GM21381 (cell line): ENCODE measurements around the gene TMEM89.

Experiments used
- ATAC-seq: cut with Tn5 transposase; IDR thresholded peaks from one replicate; pipeline ENCODE4 v1.9.1; 2021; ENCODE audit warnings: mild to moderate bottlenecking, moderate library complexity; ENCODE audit not compliant: unreplicated experiment

Gene TMEM89

DNA sequence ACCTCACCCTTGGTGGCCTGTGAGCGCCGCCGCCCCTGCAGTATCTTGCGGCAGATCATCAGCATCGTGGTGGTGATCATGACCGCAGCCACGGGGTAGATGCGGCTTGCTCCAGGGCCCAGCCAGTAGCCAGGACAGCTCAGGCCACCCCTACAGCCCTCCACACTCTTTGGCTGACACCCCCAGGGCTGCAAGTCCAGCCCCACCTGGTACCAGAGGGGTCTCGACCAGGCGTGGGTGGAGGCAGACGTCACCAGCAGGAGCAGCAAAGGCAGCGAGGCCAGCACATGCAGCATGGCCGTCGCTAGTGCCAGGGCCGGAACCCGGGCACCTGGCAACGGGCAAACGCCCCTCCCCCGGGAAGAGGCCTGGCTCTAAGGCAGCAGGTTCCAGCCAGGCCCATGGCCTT is at the start of gene TMEM89:
Gene TMEM89 (minus strand): TSS at position 309 of the 409 bp plus-strand sequence. CDS start 13 bp downstream, at position 296.
- ATAC-seq: no peak

- ATAC-seq: no peak
These were observed 43.4 kb upstream of the TMEM89 start for GRCh38 chr3:48664929-48665328.

DNA sequence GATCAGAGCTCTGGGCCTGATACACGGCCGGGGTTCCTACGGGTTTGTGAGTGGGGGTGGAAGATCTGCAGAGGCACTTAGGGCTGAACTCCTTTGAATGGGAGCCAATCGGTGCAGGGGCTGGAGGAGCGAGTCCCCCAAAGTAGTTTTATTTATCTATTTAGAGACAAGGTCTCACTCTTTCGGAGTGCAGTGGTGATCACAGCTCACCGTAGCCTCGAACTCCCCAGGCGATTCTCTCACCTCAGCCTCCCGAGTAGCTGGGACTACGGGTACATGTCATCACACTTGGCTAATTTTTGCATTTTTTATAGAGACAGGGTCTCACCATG is 42.7 kb upstream of the TMEM89 start:
- no peak for ATAC-seq

- peak; percentile 71 for ATAC-seq
These were observed 42.1 kb upstream of the TMEM89 start for GRCh38 chr3:48663489-48664312.

DNA sequence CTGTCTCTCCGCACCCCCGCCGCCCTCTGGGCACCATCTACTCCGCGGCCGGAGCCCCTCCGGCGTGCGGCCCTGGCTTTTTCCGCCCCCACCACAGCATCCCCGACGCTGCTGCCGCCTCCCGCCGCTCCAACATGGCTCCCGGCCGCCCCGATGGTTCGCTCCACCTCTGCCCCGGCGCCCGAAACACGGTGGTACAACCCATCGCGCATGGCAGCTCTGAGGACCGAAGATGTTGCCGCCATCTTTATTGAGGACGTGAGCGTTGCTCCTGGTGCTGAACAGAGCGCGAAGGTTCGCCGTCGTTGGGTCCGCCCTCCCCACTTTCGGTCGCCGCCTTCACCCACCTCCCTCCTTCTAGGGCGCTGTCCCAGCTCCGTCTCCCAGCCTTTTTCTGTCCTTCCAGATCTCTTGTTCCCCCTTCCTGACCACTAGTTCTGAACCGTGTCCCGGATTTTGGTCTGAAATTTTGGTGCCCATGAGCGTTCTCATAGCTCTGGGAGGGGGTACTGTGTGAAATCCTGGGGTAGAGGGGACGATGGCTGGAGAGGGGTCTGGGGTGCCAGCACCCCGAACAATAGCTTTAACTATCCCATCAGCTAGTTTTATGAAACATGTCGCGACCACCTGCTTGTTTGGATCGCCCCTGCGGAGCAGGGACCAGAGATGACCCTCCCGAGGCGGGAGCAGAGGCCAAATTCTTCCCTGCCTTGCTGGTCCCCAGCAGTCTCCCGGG is 41.4 kb upstream of the TMEM89 start, which contains the start of gene CELSR3:
Gene CELSR3 (minus strand): TSS at position 134 of the 736 bp plus-strand sequence. CDS start 252 bp downstream, outside the sequence.
- no peak for ATAC-seq

- no peak for ATAC-seq
These were observed 40.7 kb upstream of the TMEM89 start for GRCh38 chr3:48662145-48662752.

DNA sequence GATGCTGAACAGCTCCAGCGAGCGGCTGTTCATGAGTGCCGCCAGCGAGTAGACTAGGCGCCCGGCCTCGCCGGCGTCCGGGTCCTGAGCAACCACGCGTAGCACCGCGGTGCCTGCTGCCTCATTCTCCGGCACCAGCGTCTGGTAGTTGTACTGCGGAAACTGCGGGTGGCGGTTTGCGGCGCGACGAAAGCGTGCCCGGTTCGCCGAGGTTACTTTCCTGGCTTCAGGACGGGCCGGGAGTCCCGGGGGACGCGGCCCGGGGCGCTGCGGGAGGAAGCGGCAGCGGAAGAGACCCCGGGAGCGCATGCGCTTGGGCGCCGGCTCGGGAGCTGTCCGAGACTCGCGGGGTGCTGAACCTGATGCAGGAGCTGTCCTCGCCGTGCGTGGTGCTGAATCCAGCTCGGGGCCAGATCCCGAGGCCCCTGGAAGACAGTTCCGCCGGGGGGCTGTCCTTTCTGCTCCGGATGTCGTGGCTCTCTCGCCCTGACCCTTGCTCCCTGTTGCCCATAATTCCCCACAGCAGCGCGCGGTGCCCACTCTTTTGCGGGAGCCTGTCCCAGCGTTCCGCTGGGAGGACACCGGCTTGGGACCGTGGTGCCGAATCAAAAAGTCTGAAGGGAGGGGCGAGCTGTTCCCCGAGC is 40.1 kb upstream of the TMEM89 start:
- ATAC-seq: no peak

DNA sequence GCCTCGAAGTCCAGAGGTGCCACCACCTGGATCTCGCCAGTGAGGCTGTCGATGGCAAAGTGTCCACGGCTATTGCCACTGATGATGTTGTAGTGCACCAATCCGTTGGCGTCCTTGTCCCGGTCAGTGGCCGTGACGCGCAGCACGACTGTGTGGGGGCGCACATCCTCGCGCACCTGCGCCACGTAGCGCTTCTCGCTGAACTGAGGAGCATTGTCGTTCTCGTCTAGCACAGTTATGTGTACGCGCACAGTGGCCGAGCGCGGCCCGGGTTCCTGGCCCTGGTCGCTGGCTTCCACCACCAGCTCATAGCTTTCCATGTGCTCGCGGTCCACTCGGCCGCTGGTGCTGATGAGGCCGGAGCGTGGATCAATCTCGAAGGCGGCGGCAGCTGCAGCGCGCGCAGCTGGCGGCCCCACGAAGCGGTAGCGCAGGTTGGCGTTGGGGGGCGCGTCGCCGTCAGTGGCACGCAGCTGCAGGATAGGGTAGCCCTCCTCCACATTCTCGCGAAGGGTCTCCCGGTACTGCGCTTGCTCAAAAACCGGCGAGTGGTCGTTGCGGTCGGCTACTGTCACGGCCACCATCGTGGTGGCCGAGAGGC is 39.3 kb upstream of the TMEM89 start:
- ATAC-seq: no peak

DNA sequence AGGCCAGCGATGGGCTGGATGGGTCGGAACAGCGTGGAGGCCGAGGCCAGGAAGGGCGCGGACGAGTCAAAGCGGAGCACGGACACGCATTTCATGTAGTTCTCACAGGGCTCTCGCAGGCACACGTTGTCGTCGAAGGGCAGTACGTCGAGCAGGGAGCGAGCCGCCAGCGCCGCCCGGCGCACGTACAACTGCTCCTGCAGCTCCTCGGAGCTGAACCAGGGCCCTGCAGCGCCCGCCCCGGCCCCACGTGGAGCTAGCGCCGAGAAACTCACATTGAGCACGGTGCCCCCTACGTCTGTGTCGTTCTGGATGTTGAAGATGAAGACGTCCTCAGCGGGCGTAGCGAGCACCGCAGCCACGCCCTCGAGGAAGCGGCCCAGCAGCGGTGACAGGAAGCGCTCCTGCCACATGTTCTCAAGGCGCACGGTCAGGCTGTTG is 35.3 kb upstream of the TMEM89 start:
- ATAC-seq: no peak

GRCh38 chr3:48656061-48656840 is 34.7 kb upstream of the TMEM89 start:
- ATAC-seq: peak; percentile 65

DNA sequence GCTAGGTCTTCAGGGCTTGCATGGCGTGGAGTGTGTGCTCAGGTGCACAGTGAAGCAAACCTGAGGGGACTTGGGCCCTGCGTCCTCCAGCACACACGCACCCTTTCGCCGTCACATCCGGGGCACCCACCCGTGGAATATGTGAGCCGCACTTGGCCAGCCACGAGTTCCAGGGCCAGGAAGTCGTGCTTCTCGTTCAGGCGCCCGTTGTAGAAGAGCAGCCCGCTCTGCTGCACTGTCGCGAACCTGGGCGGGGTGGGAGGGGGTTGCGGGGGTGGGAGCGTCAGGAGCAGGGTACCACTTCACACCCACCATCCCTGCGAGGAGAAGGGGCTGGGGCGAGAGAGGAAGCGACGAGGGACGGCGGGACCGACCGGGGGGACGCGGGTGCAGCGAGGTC is 34.0 kb upstream of the TMEM89 start:
- ATAC-seq: no peak

DNA sequence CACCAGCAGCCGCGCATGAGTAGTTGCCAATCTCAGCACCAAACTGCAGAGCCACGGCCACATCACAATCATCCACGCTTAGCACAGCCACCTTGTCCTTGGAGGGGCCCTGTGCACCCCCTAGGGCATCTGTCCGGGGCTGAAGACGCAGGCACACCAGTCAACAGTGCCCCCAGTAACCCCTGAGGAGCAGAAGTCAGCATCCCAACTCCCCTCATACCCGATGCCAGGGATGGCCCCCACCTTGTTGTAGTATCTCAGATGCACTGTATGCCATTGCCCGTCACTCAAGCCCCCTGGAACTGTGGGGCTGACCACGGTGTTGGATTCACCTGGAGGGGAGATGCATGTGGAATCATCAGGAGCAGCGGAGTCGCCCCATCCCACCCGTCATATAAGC is 33.5 kb upstream of the TMEM89 start:
- no peak for ATAC-seq

- no peak for ATAC-seq
These were observed 31.6 kb upstream of the TMEM89 start for GRCh38 chr3:48652923-48653715.

GRCh38 chr3:48651771-48652170 is 30.2 kb upstream of the TMEM89 start:
- ATAC-seq: no peak

GRCh38 chr3:48650723-48651122 is 29.2 kb upstream of the TMEM89 start:
- ATAC-seq: no peak

GRCh38 chr3:48648188-48648850 is 26.8 kb upstream of the TMEM89 start:
- ATAC-seq: no peak

DNA sequence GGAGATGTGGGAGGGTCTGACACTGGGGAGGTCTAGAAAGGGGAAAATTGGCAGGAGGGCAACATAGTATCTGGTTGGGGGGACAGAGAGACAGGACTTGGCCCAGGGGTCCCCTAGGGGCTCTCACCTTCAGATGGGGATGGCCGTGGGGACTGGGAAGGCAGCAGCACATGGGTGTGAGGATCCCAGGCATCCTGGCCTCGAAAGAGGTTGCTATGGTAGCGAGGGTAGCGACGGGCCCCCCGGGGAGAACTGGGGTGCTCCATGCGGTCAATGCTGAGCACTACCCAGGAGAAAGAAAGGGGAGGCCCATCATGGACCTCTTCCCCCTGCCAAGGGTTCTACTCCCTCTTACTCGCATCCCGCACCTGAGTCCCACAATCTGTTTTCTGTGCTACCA is 26.1 kb upstream of the TMEM89 start:
- ATAC-seq: no peak

- no peak for ATAC-seq
These were observed 23.6 kb upstream of the TMEM89 start for GRCh38 chr3:48644898-48645760.
